Osteocyte (in vitro differentiated cells): ENCODE measurements around the gene GGT1. TPM values are rescaled to one million over a fixed set of nuclear protein-coding genes. Genes with fewer than 3 reads are reported as not detected.

Experiments
- DNase-seq: peaks from one replicate; pipeline ENCODE4 v3.0.0; 2021; ENCODE audit warnings: mixed read lengths; ENCODE audit not compliant: unreplicated experiment; ENCODE audit errors: extremely low spot score
- H3K27ac Mint-ChIP-seq: one replicate; pipeline ENCODE4 v1.8.0; 2021; ENCODE audit warnings: mild to moderate bottlenecking, mixed read lengths; ENCODE audit not compliant: unreplicated experiment
- H3K27me3 Mint-ChIP-seq: one replicate; pipeline ENCODE4 v1.8.0; 2021; ENCODE audit warnings: mixed read lengths; ENCODE audit not compliant: unreplicated experiment
- H3K36me3 Mint-ChIP-seq: one replicate; pipeline ENCODE4 v1.8.0; 2021; ENCODE audit warnings: mixed read lengths; ENCODE audit not compliant: unreplicated experiment
- H3K4me1 Mint-ChIP-seq: one replicate; pipeline ENCODE4 v1.8.0; 2021; ENCODE audit warnings: mixed read lengths; ENCODE audit not compliant: unreplicated experiment
- H3K4me3 Mint-ChIP-seq: one replicate; pipeline ENCODE4 v1.8.0; 2021; ENCODE audit warnings: mild to moderate bottlenecking, moderate library complexity, mixed read lengths; ENCODE audit not compliant: unreplicated experiment
- H3K9me3 Mint-ChIP-seq: one replicate; pipeline ENCODE4 v1.8.0; 2021; ENCODE audit warnings: mixed read lengths; ENCODE audit not compliant: unreplicated experiment
- CTCF ChIP-seq: fragments of 200-600 bp; sonication (generic); IDR thresholded peaks from 2 replicates; pipeline ENCODE4 v1.5.0; 2021; ENCODE audit warnings: antibody characterized with exemption, mild to moderate bottlenecking, moderate library complexity
- total RNA-seq: library from RNA; stranded (reverse); gene quantifications from 2 replicates; pipeline ENCODE4 v1.2.1, GENCODE V29; 2021

Gene GGT1
- total RNA-seq, 1 donor from 2014 or later = 2.6 TPM

GRCh38 chr22:24559471-24559870 lies 43.5 kb upstream of the GGT1 start:
- Mint-ChIP-seq H3K4me3 (no peak overlapping the region), H3K27me3 (no peaks in the 10 kb centered on the region), H3K27ac (no peak overlapping the region), H3K4me1 (peaks cover 25% of the 10 kb centered on the region), H3K36me3 (peaks cover 18% of the 10 kb centered on the region), H3K9me3 (no peaks in the 10 kb centered on the region)
- DNase-seq = no peak
- TF ChIP-seq CTCF = no peak

GRCh38 chr22:24563246-24563645 lies 39.7 kb upstream of the GGT1 start:
- peaks cover 7% of the 10 kb centered on the region for H3K4me1 Mint-ChIP-seq
- no peak overlapping the region for H3K4me3 Mint-ChIP-seq
- no peak for DNase-seq
- no peaks in the 10 kb centered on the region for H3K27me3 Mint-ChIP-seq
- H3K36me3 Mint-ChIP-seq = peaks cover 15% of the 10 kb centered on the region
- TF ChIP-seq CTCF = no peak
- no peaks in the 10 kb centered on the region for H3K9me3 Mint-ChIP-seq
- no peak overlapping the region for H3K27ac Mint-ChIP-seq

- H3K27ac Mint-ChIP-seq = peak overlapping the region; percentile 39
- H3K4me3 Mint-ChIP-seq = no peak overlapping the region
- no peaks in the 10 kb centered on the region for H3K9me3 Mint-ChIP-seq
These were observed 38.5 kb upstream of the GGT1 start for GRCh38 chr22:24564376-24565058.

DNA sequence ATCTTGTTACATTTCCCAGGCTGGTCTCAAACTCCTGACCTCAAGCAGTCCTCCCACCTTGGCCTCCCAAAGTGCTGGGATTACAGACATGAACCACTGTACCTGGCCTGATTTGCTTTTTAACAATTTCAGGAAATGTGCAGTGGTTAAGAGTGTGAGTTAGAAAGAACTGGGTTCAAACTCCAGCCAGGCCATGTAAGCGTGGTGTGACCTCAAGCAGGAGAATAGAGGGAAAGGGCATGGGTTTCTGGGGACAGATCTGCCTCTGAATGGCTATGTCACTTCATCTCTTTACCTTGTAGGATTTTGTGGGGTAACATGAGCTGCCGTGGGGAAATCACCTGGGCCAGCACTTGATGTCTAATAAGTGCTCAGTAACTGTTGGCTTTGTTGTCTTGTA lies 37.9 kb upstream of the GGT1 start:
- Mint-ChIP-seq H3K27me3 (no peaks in the 10 kb centered on the region), H3K36me3 (peaks cover 15% of the 10 kb centered on the region), H3K27ac (no peak overlapping the region), H3K4me3 (no peak overlapping the region), H3K4me1 (peaks cover 2% of the 10 kb centered on the region), H3K9me3 (no peaks in the 10 kb centered on the region)
- no peak for TF ChIP-seq CTCF
- DNase-seq = no peak

More at GRCh38 chr22:24564376-24565058, 38.5 kb upstream of the GGT1 start:
- H3K27me3 Mint-ChIP-seq = no peaks in the 10 kb centered on the region
- peaks cover 2% of the 10 kb centered on the region for H3K4me1 Mint-ChIP-seq
- no peak for DNase-seq
- peaks cover 13% of the 10 kb centered on the region for H3K36me3 Mint-ChIP-seq
- TF ChIP-seq CTCF = no peak

DNA sequence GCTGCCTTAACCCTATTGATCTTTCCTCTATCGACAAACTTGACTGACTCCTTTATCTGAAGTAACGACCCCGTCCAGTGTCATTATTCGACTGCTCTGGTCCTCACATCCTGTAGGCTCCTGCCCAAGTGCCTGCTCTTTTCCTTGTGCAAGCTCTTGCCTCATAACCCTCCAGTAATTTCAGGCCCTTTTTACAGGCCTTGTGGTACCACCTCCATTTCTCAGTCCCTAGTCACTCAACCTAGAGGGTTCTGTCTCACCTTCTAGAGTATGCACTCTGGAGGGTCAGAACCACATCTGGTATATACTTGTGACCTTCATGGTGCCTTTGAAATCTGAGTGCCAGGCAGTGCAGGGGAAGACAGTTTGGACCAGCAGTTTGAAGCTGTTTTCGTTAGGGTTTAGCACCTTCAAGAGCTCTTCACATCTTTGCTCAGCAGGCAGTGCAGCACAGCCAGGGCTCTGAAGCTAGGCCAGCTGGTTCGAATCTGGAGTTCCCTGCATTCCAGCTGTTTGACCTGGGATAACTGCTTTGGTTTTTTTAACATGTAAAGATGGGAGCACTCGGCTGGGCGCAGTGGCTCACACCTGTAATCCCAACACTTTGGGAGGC lies 36.0 kb upstream of the GGT1 start:
- TF ChIP-seq CTCF = no peak
- Mint-ChIP-seq H3K36me3 (peaks cover 11% of the 10 kb centered on the region), H3K4me3 (no peak overlapping the region), H3K27ac (peak overlapping the region; percentile 12), H3K9me3 (no peaks in the 10 kb centered on the region), H3K27me3 (no peaks in the 10 kb centered on the region), H3K4me1 (peaks cover 5% of the 10 kb centered on the region)
- DNase-seq = no peak
